Stomach (tissue), 9 donors: ENCODE measurements around the gene DIAPH3. TPM values are rescaled to one million over a fixed set of nuclear protein-coding genes. Genes with fewer than 3 reads are reported as not detected.

Source experiments
- DNase-seq, 2 donors: peaks; one replicate each; pipeline versions ENCODE4 v3.0.0 to v3.0.0-alpha.2; 2013 to 2019
- H3K27ac ChIP-seq, 5 donors: fragments of 200-600 bp in 4 of 5; sonication (generic) in 4 of 5; one replicate each; pipeline ENCODE4 v1.5.1; 2013 to 2019; ENCODE audit warnings: mild to moderate bottlenecking in 1 of 5, moderate library complexity in 1 of 5
- H3K27me3 ChIP-seq, 3 donors: fragments of 200-600 bp; sonication (generic); one replicate each; pipeline ENCODE4 v1.5.1; 2017 to 2019; ENCODE audit warnings: mixed run types in 1 of 3
- H3K36me3 ChIP-seq, 4 donors: fragments of 200-600 bp; sonication (generic); 1 replicate in 3 of 4; 2 replicates in 1 of 4; pipeline ENCODE4 v1.5.1; 2016 to 2019
- H3K4me1 ChIP-seq, 4 donors: fragments of 200-600 bp; sonication (generic); one replicate each; pipeline ENCODE4 v1.5.1; 2016 to 2019
- H3K4me3 ChIP-seq, 4 donors: fragments of 200-600 bp; sonication (generic) in 3 of 4; one replicate each; pipeline ENCODE4 v1.5.1; 2016 to 2019; ENCODE audit warnings: mild to moderate bottlenecking in 1 of 4
- H3K9me3 ChIP-seq, 4 donors: fragments of 200-600 bp; sonication (generic); one replicate each; pipeline ENCODE4 v1.5.1; 2016 to 2019
- CTCF ChIP-seq, 7 experiments: fragments of 450-650 bp in 4 of 7; fragments of 200-600 bp in 3 of 7; sonication (generic) in 3 of 7; IDR thresholded peaks; one replicate each; pipeline ENCODE4 v1.5.1; 2016 to 2019; ENCODE audit warnings: antibody characterized with exemption in 7 of 7, control low read depth in 2 of 7, mild to moderate bottlenecking in 1 of 7
- EP300 ChIP-seq: sonication (generic); formaldehyde crosslinking; IDR thresholded peaks from one replicate; pipeline ENCODE4 v1.6.1; 2017; ENCODE audit warnings: antibody characterized with exemption
- POLR2A ChIP-seq, 4 donors: fragments of 450-650 bp; IDR thresholded peaks; one replicate each; pipeline ENCODE4 v1.6.1; 2016; ENCODE audit warnings: antibody characterized with exemption in 4 of 4, control low read depth in 2 of 4, mild to moderate bottlenecking in 1 of 4, moderate library complexity in 1 of 4
- POLR2AphosphoS5 ChIP-seq, 3 donors: sonication (generic); formaldehyde crosslinking; IDR thresholded peaks; one replicate each; pipeline ENCODE4 v1.6.1; 2016; ENCODE audit warnings: antibody characterized with exemption in 3 of 3
- WGBS, 5 donors: extraction: QIAGEN DNeasy Blood & Tissue Kit in 3 of 5; methylation state at CpG; one replicate each; pipeline versions ENCODE4 v1.1.5 to v1.1.7; 2013 to 2018; 5-methylcytosine and 5-hydroxymethylcytosine counted together
- intact Hi-C: fragments of 100-400 bp; cut with DNase I; formaldehyde crosslinking; loops from one replicate; pipeline ENCODE4 v1.15.1; 2023; ENCODE audit warnings: low total_unique reads
- polyA plus RNA-seq, 3 donors: library from polyadenylated mRNA; stranded (reverse); fragments of 200-250 nt; gene quantifications; one replicate each; pipeline ENCODE4 v1.2.3, GENCODE V29; 2013
- total RNA-seq, 5 donors: library from RNA; depleted of rRNA; stranded (reverse); fragments of >200 nt; gene quantifications; one replicate each; pipeline versions ENCODE4 v1.1.0 to v1.2.3, GENCODE V29; 2014 to 2016
- donor health status: healthy with polysubstance abuse.
- donor health status: Bipolar disorder and iron deficiency.
- donor health status: healthy.

The DIAPH3 gene
- total and polyA plus RNA-seq, 8 donors = 2.5 to 12.1 (median 4.6) TPM

GRCh38 chr13:60035874-60036273 lies 127.9 kb downstream of the DIAPH3 start:
- Histone ChIP-seq H3K9me3 (no peaks in the 10 kb centered on the region), H3K27me3 (no peaks in the 10 kb centered on the region), H3K36me3 (no peaks in the 10 kb centered on the region), H3K4me1 (no peaks in the 10 kb centered on the region), H3K4me3 (no peak overlapping the region), H3K27ac (no peak overlapping the region)
- TF ChIP-seq EP300 (no peak), POLR2AphosphoS5 (IDR thresholded peaks at IDR 0.05) (no peak), CTCF (IDR thresholded peaks at IDR 0.05) (no peak), POLR2A (IDR thresholded peaks at IDR 0.05) (no peak)
- DNase-seq = no peak
- intact Hi-C loops = no loop called here
- WGBS, 5 donors = 80 to 100% (median 96%) methylated on average over 1 of the region's 1 CpG

DNA sequence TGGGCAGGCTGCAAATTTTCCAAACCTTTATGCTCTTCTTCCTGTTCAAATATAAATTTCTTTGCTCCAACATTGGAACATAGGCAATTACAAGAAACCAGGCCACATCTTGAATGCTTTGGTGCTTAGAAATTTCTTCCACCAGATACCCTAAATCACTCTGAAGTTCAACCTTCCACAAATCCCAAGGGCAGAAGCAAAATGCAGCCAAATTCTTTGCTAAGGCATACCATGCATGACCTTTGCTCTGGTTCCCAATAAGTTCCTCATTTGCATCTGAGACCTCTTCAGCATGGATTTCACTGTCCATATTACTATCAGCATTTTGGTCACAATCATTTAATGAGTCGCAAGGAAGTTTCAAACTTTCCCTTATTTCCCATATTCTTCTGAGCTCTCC lies 130.9 kb downstream of the DIAPH3 start:
- WGBS, 5 donors = 90 to 100% (median 97%) methylated on average over 1 of the region's 1 CpG
- DNase-seq = no peak
- Histone ChIP-seq H3K27me3 (no peaks in the 10 kb centered on the region), H3K36me3 (no peaks in the 10 kb centered on the region), H3K9me3 (no peaks in the 10 kb centered on the region), H3K4me3 (no peak overlapping the region), H3K27ac (no peak overlapping the region), H3K4me1 (no peaks in the 10 kb centered on the region)
- intact Hi-C loops = no loop called here
- no peak for TF ChIP-seq EP300
- no peak for TF ChIP-seq POLR2A (IDR thresholded peaks at IDR 0.05)
- TF ChIP-seq CTCF (IDR thresholded peaks at IDR 0.05) = no peak
- TF ChIP-seq POLR2AphosphoS5 (IDR thresholded peaks at IDR 0.05) = no peak

- Histone ChIP-seq H3K4me1 (no peaks in the 10 kb centered on the region), H3K9me3 (peaks cover 0 to 12% (median 0%) of the 10 kb centered on the region in 4 donors), H3K36me3 (no peaks in the 10 kb centered on the region), H3K27me3 (no peaks in the 10 kb centered on the region), H3K4me3 (no peak overlapping the region), H3K27ac (no peak overlapping the region)
- TF ChIP-seq EP300 (no peak), POLR2AphosphoS5 (IDR thresholded peaks at IDR 0.05) (no peak), POLR2A (IDR thresholded peaks at IDR 0.05) (no peak), CTCF (IDR thresholded peaks at IDR 0.05) (no peak)
- intact Hi-C loops = no loop called here
- DNase-seq = no peak
- WGBS, 5 donors = 78 to 96% (median 89%) methylated on average over 3 of the region's 3 CpGs
These were observed 135.7 kb downstream of the DIAPH3 start for GRCh38 chr13:60028021-60028420.

DNA sequence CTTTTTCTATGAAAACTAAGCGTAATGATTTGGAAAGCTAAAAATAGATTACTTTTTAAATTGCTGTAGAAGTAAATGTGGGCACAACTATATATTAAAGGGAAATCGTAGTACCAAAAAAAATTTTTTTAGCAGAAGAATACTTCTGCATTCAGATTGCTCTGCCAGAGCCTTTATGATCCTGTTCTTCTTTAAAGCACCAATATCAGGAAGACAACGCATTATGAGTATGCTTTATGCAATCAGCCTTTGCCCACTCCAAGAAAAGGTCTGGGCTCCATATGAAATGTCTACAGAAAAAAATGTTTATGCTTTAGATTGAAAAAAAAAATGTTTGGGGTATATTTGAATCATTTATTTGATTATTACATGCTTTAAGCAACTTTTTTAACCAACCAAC lies 137.4 kb downstream of the DIAPH3 start:
- H3K27ac ChIP-seq = no peak overlapping the region
- no peaks in the 10 kb centered on the region for H3K27me3 ChIP-seq
- DNase-seq = no peak
- 64 to 95% (median 90%) methylated on average over 3 of the region's 3 CpGs for WGBS, 5 donors
- no peaks in the 10 kb centered on the region for H3K4me1 ChIP-seq
- peaks cover 0 to 12% (median 0%) of the 10 kb centered on the region in 4 donors for H3K9me3 ChIP-seq
- H3K36me3 ChIP-seq = no peaks in the 10 kb centered on the region
- intact Hi-C loops = no loop called here
- H3K4me3 ChIP-seq = no peak overlapping the region
- TF ChIP-seq CTCF (IDR thresholded peaks at IDR 0.05) = no peak
- TF ChIP-seq POLR2A (IDR thresholded peaks at IDR 0.05) = no peak
- TF ChIP-seq EP300 = no peak
- TF ChIP-seq POLR2AphosphoS5 (IDR thresholded peaks at IDR 0.05) = no peak
